Osteoblast (primary cell): Measurements from ENCODE around the gene TMSB4Y. TPM values are rescaled to one million over a fixed set of nuclear protein-coding genes. Genes with fewer than 3 reads are reported as not detected.

ENCODE experiments used
- DNase-seq: peaks from one replicate; pipeline ENCODE4 v3.0.0; 2011; ENCODE audit warnings: low spot score, mixed read lengths; ENCODE audit not compliant: insufficient read length; ENCODE audit errors: missing footprints
- H2AFZ ChIP-seq: 2 replicates; pipeline ENCODE4 v1.6.0; 2011; ENCODE audit warnings: mild to moderate bottlenecking, low read length
- H3K27ac ChIP-seq: 2 replicates; pipeline ENCODE4 v1.5.1; 2011; ENCODE audit warnings: mild to moderate bottlenecking, low read depth, low read length, moderate library complexity
- H3K27me3 ChIP-seq: 2 replicates; pipeline ENCODE4 v1.6.0; 2012; ENCODE audit warnings: mild to moderate bottlenecking, control low read depth, inconsistent platforms, low read length, moderate library complexity; ENCODE audit not compliant: insufficient read depth
- H3K36me3 ChIP-seq: 2 replicates; pipeline ENCODE4 v1.5.1; 2011; ENCODE audit warnings: mild to moderate bottlenecking, low read length, control low read depth, moderate library complexity; ENCODE audit not compliant: insufficient read depth
- H3K4me1 ChIP-seq: 2 replicates; pipeline ENCODE4 v1.5.1; 2011; ENCODE audit warnings: mild to moderate bottlenecking, low read length, control low read depth, moderate library complexity; ENCODE audit not compliant: insufficient read depth
- H3K4me2 ChIP-seq: 2 replicates; pipeline ENCODE4 v1.6.0; 2011; ENCODE audit warnings: mild to moderate bottlenecking, low read length; ENCODE audit not compliant: insufficient read depth
- H3K4me3 ChIP-seq: fragments of 200-600 bp; sonication (generic); 3 replicates; pipeline ENCODE4 v1.5.1; 2012; ENCODE audit warnings: mild to moderate bottlenecking, low read length, inconsistent platforms; ENCODE audit not compliant: insufficient read depth
- H3K79me2 ChIP-seq: 2 replicates; pipeline ENCODE4 v1.6.0; 2012; ENCODE audit warnings: mild to moderate bottlenecking, low read length, control low read depth, inconsistent platforms; ENCODE audit not compliant: insufficient read depth
- H3K9me3 ChIP-seq: 2 replicates; pipeline ENCODE4 v1.5.1; 2011; ENCODE audit warnings: low read depth, low read length, control low read depth
- H4K20me1 ChIP-seq: 2 replicates; pipeline ENCODE4 v1.6.0; 2012; ENCODE audit warnings: mild to moderate bottlenecking, low read length, control low read depth; ENCODE audit not compliant: insufficient read depth
- CTCF ChIP-seq: IDR thresholded peaks from 2 replicates; pipeline ENCODE4 v1.5.1; 2011; ENCODE audit warnings: mild to moderate bottlenecking, low read depth, low read length, moderate library complexity; ENCODE audit errors: extremely low read depth
- total RNA-seq: library from RNA; depleted of rRNA; stranded (reverse); fragments of >200 nt; gene quantifications from 2 replicates; pipeline ENCODE4 v1.2.3, GENCODE V29; 2012

Gene TMSB4Y
- total RNA-seq, 1 donor = 1.1 TPM

- H3K36me3 ChIP-seq = no peaks in the 10 kb centered on the region
- no peak overlapping the region for H3K4me2 ChIP-seq
- no peaks in the 10 kb centered on the region for H4K20me1 ChIP-seq
- H3K9me3 ChIP-seq = no peaks in the 10 kb centered on the region
- no peak overlapping the region for H2AFZ ChIP-seq
- H3K27me3 ChIP-seq = no peaks in the 10 kb centered on the region
- H3K4me1 ChIP-seq = no peaks in the 10 kb centered on the region
- H3K79me2 ChIP-seq = no peaks in the 10 kb centered on the region
- H3K27ac ChIP-seq = no peak overlapping the region
- DNase-seq = no peak
- no peak overlapping the region for H3K4me3 ChIP-seq
- no peak for TF ChIP-seq CTCF
These were observed 627 bp downstream of the TMSB4Y start for GRCh38 chrY:13704121-13704930.

- H3K4me2 ChIP-seq = no peak overlapping the region
- H3K4me1 ChIP-seq = no peaks in the 10 kb centered on the region
- H3K79me2 ChIP-seq = no peaks in the 10 kb centered on the region
- H3K36me3 ChIP-seq = no peaks in the 10 kb centered on the region
- H3K4me3 ChIP-seq = no peak overlapping the region
- TF ChIP-seq CTCF = no peak
- no peak overlapping the region for H2AFZ ChIP-seq
- no peak overlapping the region for H3K27ac ChIP-seq
- H3K27me3 ChIP-seq = no peaks in the 10 kb centered on the region
- H3K9me3 ChIP-seq = no peaks in the 10 kb centered on the region
- no peaks in the 10 kb centered on the region for H4K20me1 ChIP-seq
- no peak for DNase-seq
These were observed 1.5 kb downstream of the TMSB4Y start for GRCh38 chrY:13705197-13705596.

- no peak overlapping the region for H3K27ac ChIP-seq
- H3K27me3 ChIP-seq = no peaks in the 10 kb centered on the region
- H3K4me2 ChIP-seq = no peak overlapping the region
- H3K36me3 ChIP-seq = no peaks in the 10 kb centered on the region
- H3K4me3 ChIP-seq = no peak overlapping the region
- H3K79me2 ChIP-seq = no peaks in the 10 kb centered on the region
- DNase-seq = no peak
- no peak overlapping the region for H2AFZ ChIP-seq
- no peak for TF ChIP-seq CTCF
- H3K4me1 ChIP-seq = no peaks in the 10 kb centered on the region
- H4K20me1 ChIP-seq = no peaks in the 10 kb centered on the region
- H3K9me3 ChIP-seq = no peaks in the 10 kb centered on the region
These were observed 4.3 kb downstream of the TMSB4Y start for GRCh38 chrY:13708038-13708437.

GRCh38 chrY:13718996-13719395 is 15.3 kb downstream of the TMSB4Y start:
- H3K27ac ChIP-seq = no peak overlapping the region

More at GRCh38 chrY:13718996-13719395, 15.3 kb downstream of the TMSB4Y start:
- no peak for DNase-seq
- Histone ChIP-seq H3K4me2 (no peak overlapping the region), H3K27me3 (no peaks in the 10 kb centered on the region), H4K20me1 (no peaks in the 10 kb centered on the region), H3K79me2 (no peaks in the 10 kb centered on the region), H2AFZ (no peak overlapping the region), H3K36me3 (no peaks in the 10 kb centered on the region), H3K4me3 (no peak overlapping the region), H3K9me3 (no peaks in the 10 kb centered on the region), H3K4me1 (no peaks in the 10 kb centered on the region)
- TF ChIP-seq CTCF = no peak
